ENCODE data around the gene GATC.
"Not testable (repeated sequence)": the region's sequence is repeated elsewhere in the genome, so short reads cannot be mapped to it uniquely, and the experiment has no call there.

The GATC gene

DNA sequence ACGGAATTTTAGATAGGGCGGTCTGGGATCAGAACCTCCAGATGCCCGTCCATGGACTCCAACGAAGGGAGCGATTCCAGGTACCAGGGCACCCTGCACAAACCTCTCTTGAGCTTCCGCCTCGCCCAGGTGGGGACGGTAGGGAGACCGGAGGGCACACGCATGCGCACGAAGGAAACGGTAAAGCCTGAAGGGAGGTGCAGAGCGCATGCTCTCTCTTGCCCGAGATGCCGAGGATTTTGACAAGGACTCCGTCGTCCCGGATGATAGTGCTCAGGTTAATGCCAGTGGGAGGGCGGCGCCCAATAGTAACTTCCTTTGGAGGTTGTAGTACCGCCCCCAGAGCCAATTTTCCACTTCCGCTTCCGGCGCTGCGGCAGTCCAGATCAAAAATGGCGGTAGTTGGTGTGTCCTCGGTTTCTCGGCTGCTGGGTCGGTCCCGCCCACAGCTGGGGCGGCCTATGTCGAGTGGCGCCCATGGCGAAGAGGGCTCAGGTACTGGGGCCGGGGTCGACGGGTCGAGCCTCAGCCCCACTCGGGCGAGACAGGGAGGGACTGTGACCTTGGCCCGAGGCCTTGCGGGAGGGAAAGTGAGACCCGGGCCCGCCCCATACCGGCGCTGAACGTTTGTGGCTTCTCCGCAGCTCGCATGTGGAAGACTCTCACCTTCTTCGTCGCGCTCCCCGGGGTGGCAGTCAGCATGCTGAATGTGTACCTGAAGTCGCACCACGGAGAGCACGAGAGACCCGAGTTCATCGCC lies 8.3 kb upstream of the GATC start, which contains the start of gene COX6A1:
COX6A1 (plus strand) TSS at position 379 of the 760 bp plus-strand sequence; CDS start at position 393, 14 bp downstream.
- peak; percentile 95 to 97 for DNase-seq (ENCODE audit: low read depth in 2 of 2)

- no peak for DNase-seq (ENCODE audit: low read depth in 2 of 2)
Observed at GRCh38 chr12:120438495-120439198, 7.6 kb upstream of the GATC start.

DNA sequence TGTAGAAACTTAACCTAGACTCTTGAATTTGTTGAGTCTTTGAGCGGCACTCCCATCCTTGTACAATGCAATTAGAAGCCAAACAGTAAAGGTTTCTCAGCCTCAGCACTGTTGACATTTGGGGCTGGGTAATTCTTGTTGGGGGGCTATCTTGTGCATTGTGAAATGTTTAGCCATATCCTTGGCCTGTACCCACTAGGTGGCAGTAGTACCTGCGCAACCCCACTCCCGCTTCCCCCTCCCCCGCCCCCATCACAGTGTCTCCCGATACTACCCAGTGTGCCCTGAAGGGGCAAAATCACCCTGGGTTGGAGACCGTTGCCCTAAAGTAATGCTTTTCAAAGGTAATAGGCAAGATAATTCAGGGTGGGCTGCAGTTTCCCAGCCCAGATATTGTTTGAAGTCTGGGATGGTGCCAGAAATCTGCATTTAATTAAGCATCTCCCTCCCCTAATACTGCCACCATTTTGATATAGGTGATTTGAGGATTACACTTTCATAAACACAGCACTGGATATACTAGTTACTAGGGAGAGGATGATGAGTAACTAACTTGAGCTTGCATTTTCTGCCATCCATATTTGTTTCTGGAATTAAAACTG lies 6.5 kb upstream of the GATC start:
- peak; percentile 38 to 65 for DNase-seq (ENCODE audit: low read depth in 2 of 2)

DNA sequence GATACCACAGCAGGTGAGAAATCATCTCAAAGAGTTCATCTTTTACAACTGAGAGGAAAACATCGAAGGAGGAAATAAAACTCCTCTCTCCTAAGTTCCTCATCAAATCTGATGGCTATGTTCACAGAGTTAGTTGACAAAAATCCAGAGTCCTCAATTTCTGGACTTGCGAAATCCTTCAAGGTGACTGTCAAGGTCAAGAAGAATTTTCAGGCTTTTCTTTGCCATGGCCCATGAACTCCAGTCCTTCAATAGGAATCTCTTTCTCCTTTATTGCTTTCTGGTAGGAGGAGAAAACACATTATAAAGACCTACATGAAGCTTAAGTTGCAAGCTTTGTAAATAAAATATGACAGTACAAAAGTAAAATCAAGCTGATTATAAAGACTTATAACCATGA lies 1.6 kb upstream of the GATC start:
- no peak for DNase-seq (ENCODE audit: low read depth in 2 of 2)

DNA sequence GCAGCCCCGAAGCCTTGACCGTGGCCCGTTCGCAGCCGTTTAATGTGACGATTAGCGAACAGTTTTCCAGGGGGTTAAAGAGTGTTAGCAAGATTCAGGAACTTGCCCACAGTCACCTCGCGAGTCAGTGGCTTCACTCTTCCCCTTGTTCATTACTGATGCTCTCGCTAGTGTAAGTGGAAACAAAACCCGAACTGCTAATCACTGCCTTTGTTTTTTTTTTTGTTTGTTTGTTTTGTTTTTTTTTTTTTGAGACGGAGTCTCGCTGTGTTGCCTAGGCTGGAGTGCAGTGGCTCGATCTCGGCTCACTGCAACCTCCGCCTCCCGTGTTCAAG lies 567 bp downstream of the GATC start:
- not testable (repeated sequence) for DNase-seq (ENCODE audit: low read depth in 2 of 2)

GRCh38 chr12:120447992-120448391 lies 1.7 kb downstream of the GATC start:
- DNase-seq (ENCODE audit: low read depth in 2 of 2) = no peak

- DNase-seq (ENCODE audit: low read depth in 2 of 2) = not testable (repeated sequence)
Observed at GRCh38 chr12:120452524-120452923, 6.3 kb downstream of the GATC start.

GRCh38 chr12:120453060-120453750 lies 7.0 kb downstream of the GATC start:
- no peak for DNase-seq (ENCODE audit: low read depth in 2 of 2)

GRCh38 chr12:120453977-120454376 lies 7.7 kb downstream of the GATC start:
- no peak for DNase-seq (ENCODE audit: low read depth in 2 of 2)

DNA sequence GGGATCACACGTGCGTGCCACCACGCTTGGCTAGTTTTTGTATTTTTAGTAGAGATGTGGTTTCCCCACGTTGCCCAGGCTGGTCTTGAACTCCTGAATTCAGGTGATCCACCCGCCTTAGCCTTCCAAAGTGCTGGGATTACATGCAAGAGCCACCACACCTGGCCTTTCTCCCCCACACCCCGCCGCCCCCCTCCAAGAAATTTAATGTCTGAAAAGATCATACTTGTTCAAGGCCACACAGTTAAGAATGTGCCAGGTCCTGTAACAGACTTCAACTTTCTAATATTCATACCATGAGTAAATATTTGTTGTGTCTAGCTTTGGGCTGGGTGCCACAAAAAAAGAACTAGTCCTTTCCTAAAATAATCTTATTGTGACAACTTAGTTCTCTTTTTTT lies 9.1 kb downstream of the GATC start:
- no peak for DNase-seq (ENCODE audit: low read depth in 2 of 2)

GRCh38 chr12:120457133-120457532 lies 10.9 kb downstream of the GATC start:
- DNase-seq (ENCODE audit: low read depth in 2 of 2) = no peak

DNA sequence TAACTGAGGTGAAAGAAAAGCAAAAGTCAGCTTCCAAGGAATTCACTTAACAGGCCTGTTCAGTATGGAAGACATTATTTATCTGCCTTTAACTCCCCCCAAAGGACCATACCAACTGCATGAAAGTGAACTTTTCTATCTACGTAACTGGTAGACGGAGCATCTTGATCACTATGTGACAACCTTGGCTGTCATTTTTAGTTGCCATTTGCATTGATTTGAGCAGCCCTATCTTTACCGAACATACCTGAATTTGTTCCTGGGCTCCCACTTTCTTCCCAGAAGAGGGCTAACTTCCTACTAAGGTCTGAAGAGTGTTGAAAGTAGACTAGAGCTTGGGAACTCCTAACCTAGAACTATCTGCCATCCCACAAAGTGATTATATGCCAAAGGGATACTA lies 13.9 kb downstream of the GATC start:
- DNase-seq (ENCODE audit: low read depth in 2 of 2) = no peak

GRCh38 chr12:120462099-120462640 lies 15.9 kb downstream of the GATC start:
- DNase-seq (ENCODE audit: low read depth in 2 of 2) = no peak

DNA sequence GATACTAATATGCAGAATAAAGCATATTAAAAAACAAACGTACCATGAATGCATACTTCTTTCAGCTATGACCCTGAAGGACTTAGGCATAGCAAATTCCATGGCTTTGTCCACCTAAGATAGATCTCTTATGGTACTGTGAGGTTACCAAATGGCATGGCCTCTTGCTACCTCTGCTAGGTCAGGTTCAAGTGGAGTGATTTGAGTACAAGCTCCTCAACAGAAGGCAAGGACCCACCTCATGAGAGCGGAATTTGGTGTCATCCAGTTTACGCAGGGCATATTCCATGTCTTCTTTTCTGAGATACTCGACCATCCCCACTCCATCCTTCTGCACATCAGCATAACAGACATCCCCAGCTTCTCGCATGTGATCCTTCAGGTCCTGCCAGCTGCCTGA lies 17.5 kb downstream of the GATC start:
- no peak for DNase-seq (ENCODE audit: low read depth in 2 of 2)

- no peak for DNase-seq (ENCODE audit: low read depth in 2 of 2)
Observed at GRCh38 chr12:120465756-120466155, 19.5 kb downstream of the GATC start.

GRCh38 chr12:120466560-120467315 lies 20.5 kb downstream of the GATC start:
- peak in 1 of 2 experiments; percentile 24 for DNase-seq (ENCODE audit: low read depth in 2 of 2)

- DNase-seq (ENCODE audit: low read depth in 2 of 2) = no peak
Observed at GRCh38 chr12:120467439-120467838, 21.2 kb downstream of the GATC start.

DNA sequence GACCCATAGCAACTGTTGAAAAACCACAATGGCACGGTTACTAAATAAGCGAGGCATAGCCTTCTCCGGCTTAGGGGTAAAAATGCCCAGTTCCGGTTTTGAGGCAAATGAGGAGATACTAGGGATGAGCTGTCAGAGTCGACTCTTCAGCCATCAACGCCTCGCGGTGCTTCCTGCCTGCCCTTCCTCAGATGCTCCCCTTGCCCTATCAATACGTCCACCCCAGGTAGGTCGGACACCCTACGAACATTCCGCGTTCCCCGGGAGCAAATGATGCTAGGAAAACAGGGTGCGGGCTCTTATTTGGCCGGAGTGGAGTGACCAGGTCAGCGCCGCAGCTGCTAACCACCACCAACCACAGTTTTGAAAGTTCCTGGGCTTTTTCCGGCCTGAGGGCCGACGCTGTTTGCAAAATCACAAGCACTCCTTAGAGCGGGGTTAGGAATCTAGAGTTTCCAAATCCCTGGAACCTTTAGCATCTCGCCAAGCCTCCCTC lies 22.1 kb downstream of the GATC start:
- no peak for DNase-seq (ENCODE audit: low read depth in 2 of 2)

GRCh38 chr12:120468821-120469449 lies 22.7 kb downstream of the GATC start:
- DNase-seq (ENCODE audit: low read depth in 2 of 2) = peak in 1 of 2 experiments; percentile 28

- DNase-seq (ENCODE audit: low read depth in 2 of 2) = peak; percentile 92 to 96
Observed at GRCh38 chr12:120469450-120470149, 23.4 kb downstream of the GATC start, which contains the start of gene SRSF9. TSS of gene SRSF9 (minus strand) at chr12:120469748. CDS start at chr12:120469609, 139 bp downstream.
